ENCODE data around the gene LDLRAD3. TPM values are rescaled to one million over a fixed set of nuclear protein-coding genes. Genes with fewer than 3 reads are reported as not detected.

The LDLRAD3 gene
- total RNA-seq, 1 donor from 2014 or later = 10.2 TPM

- DNase-seq (ENCODE audit: low read depth) = no peak
- H3K36me3 ChIP-seq (ENCODE audit: control insufficient read depth, insufficient read depth, low read length) = no peaks in the 10 kb centered on the region
- H3K4me3 ChIP-seq (ENCODE audit: low read depth, low read length) = no peak overlapping the region
- no peaks in the 10 kb centered on the region for H3K27me3 ChIP-seq (ENCODE audit: control insufficient read depth, insufficient read depth, low read length)
- TF ChIP-seq, protein P1, sequence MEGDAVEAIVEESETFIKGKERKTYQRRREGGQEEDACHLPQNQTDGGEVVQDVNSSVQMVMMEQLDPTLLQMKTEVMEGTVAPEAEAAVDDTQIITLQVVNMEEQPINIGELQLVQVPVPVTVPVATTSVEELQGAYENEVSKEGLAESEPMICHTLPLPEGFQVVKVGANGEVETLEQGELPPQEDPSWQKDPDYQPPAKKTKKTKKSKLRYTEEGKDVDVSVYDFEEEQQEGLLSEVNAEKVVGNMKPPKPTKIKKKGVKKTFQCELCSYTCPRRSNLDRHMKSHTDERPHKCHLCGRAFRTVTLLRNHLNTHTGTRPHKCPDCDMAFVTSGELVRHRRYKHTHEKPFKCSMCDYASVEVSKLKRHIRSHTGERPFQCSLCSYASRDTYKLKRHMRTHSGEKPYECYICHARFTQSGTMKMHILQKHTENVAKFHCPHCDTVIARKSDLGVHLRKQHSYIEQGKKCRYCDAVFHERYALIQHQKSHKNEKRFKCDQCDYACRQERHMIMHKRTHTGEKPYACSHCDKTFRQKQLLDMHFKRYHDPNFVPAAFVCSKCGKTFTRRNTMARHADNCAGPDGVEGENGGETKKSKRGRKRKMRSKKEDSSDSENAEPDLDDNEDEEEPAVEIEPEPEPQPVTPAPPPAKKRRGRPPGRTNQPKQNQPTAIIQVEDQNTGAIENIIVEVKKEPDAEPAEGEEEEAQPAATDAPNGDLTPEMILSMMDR (IDR thresholded peaks at IDR 0.05; ENCODE audit: insufficient read depth, low read length, poor library complexity, severe bottlenecking) = no peak
Measured at GRCh38 chr11:36155124-36155561, 211.3 kb downstream of the LDLRAD3 start.

DNA sequence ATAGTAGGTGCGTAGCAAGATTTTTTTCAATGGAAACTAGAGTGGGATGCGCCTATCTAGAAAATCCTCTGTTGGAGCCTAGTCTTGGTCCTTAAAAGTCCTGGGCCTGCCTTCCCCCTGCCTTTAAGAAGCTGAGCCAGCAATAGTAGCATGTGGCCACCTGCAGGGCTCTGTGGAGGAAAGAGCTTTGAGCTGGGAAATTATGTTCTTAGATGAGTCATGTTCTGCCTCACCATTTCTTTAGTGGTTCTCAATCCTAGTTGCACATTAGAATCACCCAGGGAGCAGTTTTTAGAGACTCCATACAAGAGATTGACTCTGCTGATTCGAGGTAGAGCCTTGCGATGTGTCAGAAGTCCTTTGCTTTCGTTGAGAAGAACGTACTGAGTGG, 211.9 kb downstream of the LDLRAD3 start:
- Histone ChIP-seq H3K36me3 (ENCODE audit: control insufficient read depth, insufficient read depth, low read length) (no peaks in the 10 kb centered on the region), H3K4me3 (ENCODE audit: low read depth, low read length) (no peak overlapping the region), H3K27me3 (ENCODE audit: control insufficient read depth, insufficient read depth, low read length) (no peaks in the 10 kb centered on the region)
- TF ChIP-seq, protein P1 (IDR thresholded peaks at IDR 0.05; ENCODE audit: insufficient read depth, low read length, poor library complexity, severe bottlenecking) = peak; percentile 25
- DNase-seq (ENCODE audit: low read depth) = no peak

GRCh38 chr11:36156161-36156816, 212.4 kb downstream of the LDLRAD3 start:
- Histone ChIP-seq H3K36me3 (ENCODE audit: control insufficient read depth, insufficient read depth, low read length) (no peaks in the 10 kb centered on the region), H3K4me3 (ENCODE audit: low read depth, low read length) (no peak overlapping the region), H3K27me3 (ENCODE audit: control insufficient read depth, insufficient read depth, low read length) (no peaks in the 10 kb centered on the region)
- TF ChIP-seq, protein P1 (IDR thresholded peaks at IDR 0.05; ENCODE audit: insufficient read depth, low read length, poor library complexity, severe bottlenecking) = no peak
- no peak for DNase-seq (ENCODE audit: low read depth)

DNA sequence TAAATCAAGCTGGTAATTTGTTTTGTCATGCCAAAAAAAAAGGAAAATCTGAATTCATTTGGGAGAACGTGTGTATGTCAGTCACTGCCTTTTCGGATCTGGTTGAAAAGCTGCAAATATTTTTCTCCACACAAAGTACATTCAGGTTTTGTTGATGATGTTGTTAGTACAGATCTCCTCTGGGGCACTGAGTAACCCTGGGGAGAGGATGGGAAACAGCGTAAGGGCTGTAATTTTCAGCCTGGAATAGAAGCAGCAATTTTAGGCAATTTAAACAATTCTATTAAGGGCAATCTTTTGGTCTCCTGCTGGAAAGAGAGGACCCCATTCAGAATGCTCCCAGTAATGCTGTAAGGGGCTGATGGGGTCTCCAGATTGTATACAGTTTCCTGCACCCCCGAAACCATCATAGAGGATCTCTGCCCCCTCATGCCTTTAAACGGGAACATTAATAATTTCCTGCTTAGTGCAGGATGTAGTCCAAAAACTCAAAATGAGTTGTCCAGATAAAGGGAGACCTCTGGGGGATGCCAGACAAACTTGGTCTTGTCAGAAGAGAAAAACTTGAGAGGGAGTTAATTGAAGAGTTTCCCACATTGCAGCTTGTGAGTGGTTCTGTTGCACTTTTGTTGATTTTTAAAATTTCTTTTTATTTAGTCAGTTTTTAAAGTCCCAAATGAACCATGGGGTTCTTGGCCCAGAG, 213.1 kb downstream of the LDLRAD3 start:
- TF ChIP-seq, protein P1 (IDR thresholded peaks at IDR 0.05; ENCODE audit: insufficient read depth, low read length, poor library complexity, severe bottlenecking) = no peak
- DNase-seq (ENCODE audit: low read depth) = no peak
- H3K27me3 ChIP-seq (ENCODE audit: control insufficient read depth, insufficient read depth, low read length) = no peaks in the 10 kb centered on the region
- H3K36me3 ChIP-seq (ENCODE audit: control insufficient read depth, insufficient read depth, low read length) = no peaks in the 10 kb centered on the region
- no peak overlapping the region for H3K4me3 ChIP-seq (ENCODE audit: low read depth, low read length)

DNA sequence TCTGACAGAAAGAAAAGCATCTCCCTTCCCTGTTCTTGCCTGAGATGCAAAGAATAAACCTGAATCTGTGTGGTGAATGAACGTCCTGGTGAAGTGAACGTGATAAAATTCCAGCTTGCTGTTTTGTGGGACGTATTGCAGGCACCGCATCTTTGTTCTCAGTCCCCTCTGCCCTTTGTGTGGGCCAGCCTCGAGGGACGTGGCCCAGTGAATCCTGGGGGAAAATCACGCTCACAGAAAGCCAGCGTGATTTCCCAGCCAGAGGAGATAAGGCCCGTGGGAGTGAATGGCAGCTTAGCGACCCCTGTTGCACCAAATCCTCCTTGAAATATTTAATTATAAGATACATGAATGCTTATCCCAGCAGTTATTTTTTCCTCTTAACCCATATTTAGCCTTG, 216.2 kb downstream of the LDLRAD3 start:
- DNase-seq (ENCODE audit: low read depth) = no peak
- Histone ChIP-seq H3K4me3 (ENCODE audit: low read depth, low read length) (no peak overlapping the region), H3K27me3 (ENCODE audit: control insufficient read depth, insufficient read depth, low read length) (no peaks in the 10 kb centered on the region), H3K36me3 (ENCODE audit: control insufficient read depth, insufficient read depth, low read length) (no peaks in the 10 kb centered on the region)
- TF ChIP-seq, protein P1 (IDR thresholded peaks at IDR 0.05; ENCODE audit: insufficient read depth, low read length, poor library complexity, severe bottlenecking) = no peak

All from kidney epithelial cell (primary cell).